ENCODE data around the gene RASGEF1C.
"Not testable (repeated sequence)": the region's sequence is repeated elsewhere in the genome, so short reads cannot be mapped to it uniquely, and the experiment has no call there.

The RASGEF1C gene

DNA sequence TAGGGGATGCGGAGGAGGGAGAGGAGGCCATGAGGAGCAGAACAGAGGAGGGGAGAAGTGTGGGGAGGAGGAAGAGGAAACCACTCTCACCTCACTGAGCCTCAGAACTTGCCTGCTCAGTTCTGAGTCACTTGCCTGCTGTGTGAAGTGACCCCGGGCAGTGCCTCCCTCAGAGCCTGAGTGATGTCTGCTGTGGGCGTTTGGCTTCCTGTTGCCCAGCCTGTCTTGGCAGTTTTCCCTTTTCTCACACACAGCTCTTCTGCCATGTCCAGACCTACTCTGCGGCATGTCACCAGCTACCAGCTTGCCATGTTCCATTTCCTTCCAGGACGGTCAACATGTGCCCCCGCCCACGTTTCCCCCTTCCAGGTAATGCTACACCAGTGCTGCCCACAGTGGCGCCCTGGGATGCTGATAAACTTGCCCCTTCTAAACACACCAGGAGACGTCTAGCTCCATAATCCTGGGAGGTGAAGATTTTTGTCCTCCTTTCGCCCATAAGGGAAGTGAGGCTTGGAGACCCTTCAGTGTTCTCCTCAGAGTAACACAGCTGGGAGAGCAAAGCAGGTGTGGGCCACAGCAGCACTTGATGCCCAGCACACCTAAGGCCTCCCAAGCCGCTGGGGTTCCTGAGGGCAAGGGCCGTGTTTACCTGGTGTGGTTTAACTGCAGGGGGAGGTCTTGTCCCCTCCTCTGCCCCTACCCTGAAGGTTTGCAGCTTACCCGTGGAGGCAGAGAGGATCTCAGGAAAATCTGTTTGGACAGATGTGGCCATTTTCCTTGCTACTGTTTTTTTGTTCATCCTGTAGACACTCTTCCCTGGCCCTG, 73.7 kb downstream of the RASGEF1C start:
- DNase-seq, result peak; percentile 9

DNA sequence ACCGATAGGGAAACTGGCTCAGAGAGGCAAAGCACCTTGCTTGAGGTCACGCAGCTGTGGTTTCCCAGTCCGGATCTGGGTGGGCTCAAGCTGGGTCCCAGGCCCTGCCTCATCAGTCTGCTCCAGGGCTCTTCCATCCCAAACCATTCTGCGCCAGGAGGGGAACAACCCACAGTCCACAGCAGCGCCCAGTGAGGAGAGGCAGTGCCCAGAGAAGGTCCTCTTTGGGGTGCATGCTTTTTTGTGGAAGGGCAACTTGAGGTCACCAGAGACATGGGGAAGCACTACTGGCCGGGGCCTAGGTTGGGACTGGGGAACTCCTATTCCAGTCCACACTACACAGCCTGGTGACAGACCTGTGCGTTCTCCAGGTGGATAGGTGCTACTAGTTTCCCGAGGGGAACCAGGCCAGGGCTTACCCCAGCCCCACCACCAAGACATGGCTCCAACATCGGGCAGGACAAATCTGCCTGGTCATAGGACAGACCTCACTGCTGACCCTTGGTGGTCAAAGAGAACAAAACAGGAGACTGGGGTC, 75.0 kb downstream of the RASGEF1C start:
- no peak for DNase-seq

DNA sequence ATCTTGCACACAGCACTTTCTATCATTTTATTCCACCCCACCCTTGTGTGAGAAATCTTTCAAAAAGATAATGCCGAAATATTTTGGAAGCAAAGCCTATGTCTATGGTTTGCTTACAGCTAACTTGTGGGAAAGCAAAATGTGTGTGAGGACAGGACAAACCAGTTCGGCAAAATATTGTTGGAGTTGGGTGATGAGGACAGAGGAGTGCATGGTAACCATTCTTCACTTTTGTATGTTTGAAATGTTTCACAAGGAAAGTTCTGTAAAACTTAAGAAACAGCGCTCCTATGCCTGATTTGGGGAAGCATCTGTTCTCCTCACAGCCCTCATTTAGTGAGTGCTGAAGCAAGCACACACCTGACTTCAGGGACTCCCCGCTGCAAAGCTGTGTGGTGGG, 75.5 kb downstream of the RASGEF1C start:
- DNase-seq, result no peak

DNA sequence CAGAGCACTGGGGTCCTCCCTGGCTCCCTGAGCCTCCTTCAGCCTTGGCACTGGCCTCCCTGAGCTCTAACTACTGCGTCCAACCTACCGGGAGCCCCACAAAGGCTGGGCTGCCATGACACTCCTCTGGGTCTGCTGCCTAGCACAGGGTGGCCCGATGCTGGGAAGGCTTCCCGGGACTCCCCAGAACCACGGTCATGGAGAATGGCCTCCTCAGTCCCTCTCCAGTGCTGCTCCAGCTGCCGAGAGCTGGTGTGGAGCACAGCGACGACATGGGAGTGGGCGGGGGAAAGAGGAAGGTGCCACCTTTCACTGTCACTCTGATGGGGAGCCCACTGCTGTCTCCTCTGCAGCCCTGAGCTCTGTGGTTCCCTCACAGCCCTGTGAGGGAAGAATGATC, 76.0 kb downstream of the RASGEF1C start:
- no peak for DNase-seq

DNA sequence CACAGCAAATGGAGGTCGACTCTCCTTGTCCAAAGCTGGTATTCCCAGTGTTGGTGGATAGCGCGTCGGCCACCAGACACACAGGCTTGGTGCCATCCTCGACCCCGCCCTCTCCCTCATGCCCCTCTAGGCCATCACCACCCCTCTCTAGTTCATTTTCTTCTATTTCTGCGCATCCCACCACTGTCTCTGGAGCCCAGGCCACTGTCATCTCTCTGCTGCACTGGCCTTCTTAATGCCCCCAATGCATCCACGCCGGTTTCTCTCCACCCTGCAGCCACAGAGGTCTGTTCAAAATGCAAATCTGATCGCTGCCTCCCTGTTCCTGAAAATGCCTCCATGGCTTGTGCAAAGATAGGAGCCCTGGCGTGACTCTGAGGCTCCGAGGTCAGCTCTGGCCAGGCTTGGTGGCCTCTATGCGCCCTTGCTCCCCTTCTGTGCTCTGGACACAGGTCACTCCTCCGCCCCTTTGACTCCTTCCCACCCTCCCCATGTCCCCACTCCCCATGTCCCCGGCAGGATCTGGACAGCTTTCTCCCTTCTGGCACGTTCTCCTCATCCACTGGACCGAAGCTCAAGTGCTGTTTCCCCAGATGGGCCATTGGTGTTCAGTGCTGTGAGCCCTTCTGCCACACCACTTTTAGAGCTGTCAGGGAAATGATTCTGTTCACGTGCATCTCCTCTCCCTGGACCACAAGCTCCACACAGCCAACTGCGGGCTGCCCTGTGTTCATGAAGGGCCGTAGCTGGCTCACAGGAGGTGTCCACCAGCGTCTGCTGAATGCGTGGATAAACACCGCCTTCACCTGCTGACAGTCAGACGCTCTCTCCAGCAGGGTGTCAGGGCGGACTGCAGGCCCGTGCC, 77.9 kb downstream of the RASGEF1C start:
- no peak for DNase-seq

DNA sequence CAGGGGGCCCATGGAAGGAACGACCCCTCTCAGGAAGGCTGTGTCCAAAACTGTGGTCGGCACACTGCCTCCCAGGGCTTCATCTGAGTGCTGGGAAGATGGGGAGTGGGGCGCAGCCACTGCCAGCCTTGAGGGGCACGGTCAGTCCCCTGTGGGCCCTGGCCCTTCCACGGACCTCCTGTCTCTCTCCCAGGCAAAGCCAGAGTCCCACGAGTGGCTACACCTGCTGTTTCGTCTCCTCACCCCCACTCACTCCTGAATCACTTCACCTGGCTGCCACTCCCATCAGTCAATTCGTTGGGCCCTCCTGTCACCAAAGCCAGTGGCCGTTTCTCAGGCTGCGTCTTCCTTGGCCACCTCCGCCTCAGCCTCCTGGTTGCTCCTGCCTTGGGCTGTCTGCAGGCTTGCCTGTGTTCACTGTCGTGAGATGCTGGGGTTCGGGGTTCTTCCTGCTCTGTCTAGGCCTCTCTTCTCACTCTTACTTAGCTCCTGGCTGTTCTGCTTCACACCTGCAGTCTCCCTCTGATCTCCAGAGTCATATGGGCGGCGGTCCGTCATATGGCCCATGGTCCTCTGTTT, 78.6 kb downstream of the RASGEF1C start:
- no peak for DNase-seq

DNA sequence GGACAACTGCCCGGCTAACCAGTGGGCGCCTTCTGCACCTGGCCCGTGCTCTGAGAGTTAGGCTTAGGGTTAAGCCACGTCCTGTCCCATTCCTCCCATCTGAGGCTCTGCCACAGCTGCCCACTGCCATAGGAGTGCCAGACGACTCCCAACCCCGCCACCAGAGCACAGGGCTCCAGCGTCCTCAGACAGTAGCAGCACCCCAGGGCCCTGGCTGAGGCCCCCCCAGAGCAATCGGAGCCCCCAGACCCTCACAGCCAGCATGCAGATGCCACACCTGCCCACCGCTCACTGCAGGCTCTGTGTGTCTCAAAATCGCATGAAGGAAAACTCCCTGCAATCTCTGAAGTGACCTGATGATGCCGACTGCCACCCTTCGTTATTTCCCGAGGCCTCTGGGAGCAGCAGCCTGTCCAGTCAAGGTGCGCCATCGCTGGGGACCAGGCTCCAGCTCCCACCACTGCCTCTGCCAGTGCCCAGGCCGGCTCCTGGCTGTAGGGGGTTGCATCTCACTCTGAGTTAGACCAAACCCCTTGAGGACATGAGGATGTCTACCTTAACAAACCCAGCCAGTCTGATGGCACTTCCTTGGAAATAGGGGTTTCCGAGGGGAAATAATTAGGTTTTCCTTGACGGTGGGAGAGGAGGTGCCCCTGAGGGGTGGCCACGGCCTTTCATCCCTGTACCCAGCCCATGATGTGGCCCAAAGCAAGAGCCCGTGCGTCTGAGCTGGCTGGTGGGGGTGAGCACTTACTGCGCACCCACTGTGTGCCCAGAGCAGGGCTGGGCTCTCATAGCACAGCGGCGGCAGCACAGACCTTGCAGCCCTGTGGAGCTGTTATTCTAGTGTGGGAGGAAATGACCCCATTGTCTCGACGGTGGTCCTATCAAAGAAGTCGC, 79.5 kb downstream of the RASGEF1C start:
- DNase-seq, result no peak

DNA sequence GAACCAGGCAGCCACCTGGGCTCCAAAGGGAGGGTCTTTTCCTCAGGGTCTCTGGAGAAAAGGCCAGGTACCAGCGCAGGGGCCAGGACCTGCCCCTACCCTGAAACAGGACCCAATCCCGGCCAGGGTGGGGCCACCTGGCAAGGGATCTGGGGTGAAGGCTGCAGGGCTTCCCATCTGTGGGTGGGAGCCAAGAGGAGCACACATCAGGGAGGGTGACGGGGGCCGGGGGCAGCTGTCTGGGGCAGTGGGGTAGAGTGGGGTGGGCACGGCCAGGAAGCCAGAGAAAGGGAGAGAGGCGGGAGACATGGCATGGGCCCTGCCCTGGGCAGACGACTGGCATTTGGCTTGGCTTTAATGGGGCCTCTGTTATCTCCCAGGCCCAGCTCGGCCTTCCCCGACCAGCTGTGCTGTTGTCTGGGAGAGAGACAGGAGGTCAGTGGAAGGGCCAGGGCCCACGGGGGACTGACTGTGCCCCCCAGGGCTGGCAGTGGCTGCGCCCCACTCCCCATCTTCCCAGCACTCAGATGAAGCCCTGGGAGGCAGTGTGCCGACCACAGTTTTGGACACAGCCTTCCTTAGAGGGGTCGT, 80.2 kb downstream of the RASGEF1C start:
- no peak for DNase-seq

DNA sequence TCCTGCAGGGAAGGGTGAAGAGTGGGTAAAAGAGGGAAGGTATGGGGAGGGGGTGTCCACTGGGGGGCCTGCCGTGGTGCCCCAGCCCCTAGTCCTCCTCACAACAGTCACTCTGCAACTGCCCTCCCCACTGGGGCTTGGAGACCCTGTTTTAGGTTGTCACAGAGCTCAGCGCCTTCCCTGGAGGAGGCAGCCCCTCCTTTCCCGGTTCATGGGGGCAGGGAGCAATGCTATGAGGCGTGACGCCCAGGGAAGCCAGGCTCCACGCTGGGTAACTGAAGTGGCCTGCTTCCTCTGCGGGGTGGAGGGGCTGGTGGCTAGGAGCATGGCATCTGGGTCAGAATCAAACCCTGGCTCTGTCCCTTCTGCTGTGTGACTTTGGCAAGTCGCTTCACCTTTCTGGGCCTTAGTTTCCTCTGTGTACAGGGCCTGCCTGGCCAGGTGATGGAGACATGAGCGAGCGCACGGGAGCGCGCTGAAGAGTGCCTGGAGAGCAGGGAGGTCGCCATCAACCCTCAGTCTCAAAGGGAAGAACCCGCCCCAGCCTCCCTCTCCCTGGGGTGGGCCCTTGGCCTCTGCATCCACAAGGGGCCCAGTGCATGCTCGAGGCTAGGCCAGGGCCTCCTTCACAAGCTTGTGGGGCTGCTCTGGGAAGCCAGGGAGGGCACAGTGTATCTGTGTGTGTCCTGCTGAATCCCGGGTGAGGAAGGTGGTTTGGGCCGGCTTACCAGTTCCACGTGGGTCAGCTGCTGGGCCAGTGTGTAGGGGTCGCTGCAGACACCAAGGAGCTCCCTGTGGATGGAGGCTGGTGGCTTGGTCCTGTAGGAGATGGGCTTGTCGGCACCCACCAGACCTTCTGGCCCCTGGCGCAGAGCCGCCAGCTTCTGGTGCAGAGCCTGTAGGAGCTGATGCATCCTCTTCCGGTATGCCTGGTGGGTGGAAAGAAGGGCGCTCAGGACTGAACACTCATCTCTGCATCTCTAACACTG, 81.0 kb downstream of the RASGEF1C start:
- no peak for DNase-seq

DNA sequence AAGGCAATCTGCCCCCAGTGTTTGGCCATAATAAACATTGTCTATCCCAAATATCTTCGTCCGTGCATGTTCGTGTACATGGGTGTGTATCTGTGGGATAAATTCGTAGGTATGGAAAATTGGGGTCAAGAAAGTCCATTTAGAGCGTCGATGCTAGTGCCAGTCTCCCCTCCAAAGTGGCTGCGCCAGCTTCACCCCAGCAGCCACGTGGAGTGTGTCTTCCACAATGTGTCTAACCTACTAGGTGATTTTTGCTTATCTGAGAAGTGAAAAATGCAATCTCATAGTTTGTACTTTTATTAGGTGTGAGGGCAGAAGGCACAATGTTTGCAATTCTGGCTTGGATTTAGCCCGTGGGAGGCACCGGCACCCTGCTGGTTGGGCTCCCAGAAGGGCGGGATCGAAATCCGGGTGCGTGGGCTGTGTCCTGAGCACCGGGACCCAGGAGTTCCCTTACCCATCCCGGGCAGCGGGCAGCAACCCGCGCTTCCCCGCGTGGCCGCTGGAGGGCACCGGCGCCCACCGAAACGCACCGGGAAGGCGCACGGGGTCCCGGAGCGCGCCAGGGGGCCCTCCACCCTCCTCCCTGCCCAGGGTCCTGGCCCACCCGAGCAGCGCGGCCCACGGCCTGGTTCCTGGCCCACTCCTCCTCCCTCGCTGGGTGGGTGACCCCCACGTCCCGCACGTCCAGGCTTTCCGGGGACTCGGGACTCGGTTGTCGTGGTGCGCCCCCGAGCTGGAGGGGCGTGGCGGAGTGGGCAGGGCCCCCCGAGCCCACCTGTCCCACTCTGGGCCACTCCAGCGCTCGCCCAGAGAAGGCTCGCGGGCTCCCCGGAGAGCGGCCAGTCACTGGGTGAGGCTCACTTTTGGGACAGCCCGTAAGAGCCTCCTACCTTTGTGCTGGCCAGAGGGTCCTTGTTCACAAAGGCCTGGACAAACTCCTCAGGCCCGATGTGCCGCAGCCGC, 82.0 kb downstream of the RASGEF1C start:
- DNase-seq, result peak; percentile 8

DNA sequence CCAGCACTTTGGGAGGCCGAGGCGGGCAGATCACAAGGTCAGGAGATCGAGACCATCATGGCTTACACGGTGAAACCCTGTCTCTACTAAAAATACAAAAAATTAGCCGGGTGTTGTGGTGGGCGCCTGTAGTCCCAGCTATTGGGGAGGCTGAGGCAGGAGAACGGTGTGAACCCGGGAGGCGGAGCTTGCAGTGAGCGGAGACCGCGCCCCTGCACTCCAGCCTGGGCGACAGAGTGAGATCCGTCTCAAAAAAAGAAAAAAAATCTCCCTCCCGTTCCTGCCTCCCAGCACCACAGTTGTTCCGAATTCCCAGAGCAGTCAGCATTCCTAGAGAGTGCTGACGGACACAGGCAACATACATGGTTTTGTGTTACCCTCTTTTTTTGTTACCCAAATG, 82.9 kb downstream of the RASGEF1C start:
- DNase-seq, result not testable (repeated sequence)

DNA sequence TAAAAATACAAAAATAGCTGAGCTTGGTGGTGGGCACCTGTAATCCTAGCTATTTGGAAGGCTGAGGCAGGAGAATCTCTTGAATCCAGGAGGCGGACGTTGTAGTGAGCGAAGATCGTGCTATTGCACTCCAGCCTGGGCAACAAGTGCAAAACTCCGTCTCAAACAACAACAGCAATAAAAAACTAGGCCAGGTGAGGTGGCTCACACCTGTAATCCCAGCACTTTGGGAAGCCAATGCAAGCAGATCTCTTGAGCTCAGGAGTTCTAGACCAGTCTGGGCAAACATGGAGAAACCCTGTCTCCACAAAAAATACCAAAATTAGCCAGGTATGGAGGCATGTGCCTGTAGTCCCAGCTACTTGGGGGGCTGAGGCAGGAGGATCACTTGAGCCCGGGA, 84.3 kb downstream of the RASGEF1C start:
- not testable (repeated sequence) for DNase-seq

DNA sequence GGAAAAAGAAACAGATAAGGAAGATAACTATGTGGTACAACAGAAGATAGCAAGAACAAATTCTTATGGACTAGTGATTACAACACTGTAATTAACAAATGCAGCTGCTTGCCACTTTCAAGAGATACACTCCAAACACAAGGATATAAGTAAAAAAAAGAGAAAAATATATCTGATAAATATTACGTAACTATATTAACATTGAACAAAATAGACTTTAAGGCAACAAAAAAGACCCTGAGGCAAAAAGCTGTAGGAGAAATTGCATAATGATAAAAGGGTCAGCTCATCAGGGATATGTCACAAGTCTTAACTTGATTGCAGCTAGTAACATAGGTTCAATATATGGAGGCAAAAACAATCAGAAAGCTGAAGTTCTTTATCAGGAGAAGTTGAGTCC, 86.1 kb downstream of the RASGEF1C start:
- DNase-seq, result no peak

DNA sequence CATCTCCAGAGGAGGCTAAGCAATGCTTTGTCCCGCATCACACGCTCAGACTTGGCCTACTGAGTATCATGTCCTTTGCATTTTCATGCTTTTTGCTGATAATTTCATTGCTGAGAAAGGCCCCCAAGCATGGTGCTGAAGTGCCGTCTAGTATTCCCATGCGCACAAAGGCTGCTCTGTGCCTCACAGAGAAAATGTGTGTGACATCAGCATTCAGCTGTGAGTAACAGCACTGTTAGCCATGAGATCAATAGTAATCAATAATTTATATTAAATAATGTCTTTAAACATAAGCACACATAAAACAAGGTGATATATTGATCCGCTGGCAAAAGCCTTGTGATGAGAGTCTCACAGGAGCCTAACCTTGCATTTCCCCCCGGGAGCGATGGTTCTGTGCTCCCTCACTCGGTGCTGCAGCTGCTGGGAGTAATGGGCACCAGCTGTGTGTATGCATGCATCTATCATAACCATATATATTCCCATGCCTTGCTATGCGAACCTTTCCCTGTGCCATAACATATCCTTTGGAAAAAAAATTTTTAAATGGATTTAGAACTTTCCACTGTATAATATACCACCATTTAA, 87.1 kb downstream of the RASGEF1C start:
- DNase-seq, result no peak

DNA sequence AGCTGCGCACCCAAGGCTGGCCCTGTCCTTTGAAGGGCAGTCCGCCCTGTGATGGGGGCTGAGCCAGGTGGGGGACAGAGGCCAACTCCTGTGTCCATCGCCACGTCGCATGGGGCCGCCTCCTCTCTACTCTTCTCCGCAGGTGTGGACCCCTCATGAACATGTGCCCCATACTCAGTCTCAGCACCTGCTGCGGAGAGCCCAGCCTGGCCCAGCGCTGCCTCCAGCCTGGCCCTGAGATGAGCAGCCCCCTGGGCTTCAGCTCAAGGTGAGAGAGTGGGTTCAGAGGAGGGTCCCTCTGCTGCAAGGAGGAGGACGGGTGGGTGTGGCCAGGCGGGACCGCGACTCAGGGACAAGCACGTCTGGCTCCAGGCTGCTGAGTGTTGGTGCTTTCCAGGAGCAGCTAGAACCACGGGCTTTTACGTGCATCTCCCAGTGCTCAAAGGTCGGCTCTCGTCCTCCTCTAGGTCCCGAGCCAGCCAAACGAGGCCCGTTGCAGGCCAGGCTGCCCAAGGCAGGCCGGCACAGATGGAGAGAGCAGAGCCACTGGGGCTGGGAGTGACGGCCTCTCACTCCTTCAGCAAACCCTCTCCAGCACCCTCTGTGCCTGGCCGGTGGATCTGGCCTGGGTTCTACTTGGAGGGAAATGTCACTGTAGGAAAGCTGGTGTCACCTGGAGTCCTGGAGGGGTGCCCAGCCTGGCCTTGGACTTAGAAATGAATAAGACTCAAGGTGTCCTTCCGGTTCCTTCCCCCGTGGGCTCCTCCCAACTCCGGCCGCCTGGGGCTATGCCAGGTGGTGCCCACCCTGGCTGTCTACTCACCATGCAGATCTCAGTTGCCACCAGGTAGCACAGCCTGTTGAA, 88.5 kb downstream of the RASGEF1C start:
- DNase-seq, result no peak

DNA sequence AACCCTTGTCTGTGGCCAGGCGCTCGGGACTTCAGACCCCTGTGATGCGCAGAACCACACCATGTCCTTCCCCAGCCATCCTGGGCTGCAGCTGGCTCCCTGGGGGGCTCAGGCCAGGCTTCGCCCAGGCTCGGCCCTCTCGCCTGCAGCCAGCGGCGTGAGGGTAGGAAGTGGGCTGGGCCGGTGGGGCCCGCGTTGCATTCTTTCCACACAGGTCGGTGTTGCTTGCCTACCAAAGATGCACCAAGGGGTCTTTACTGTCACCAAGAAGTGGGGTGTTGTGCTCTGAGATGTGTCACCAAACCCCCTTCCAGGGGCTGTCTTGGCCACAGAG, 89.1 kb downstream of the RASGEF1C start:
- no peak for DNase-seq

DNA sequence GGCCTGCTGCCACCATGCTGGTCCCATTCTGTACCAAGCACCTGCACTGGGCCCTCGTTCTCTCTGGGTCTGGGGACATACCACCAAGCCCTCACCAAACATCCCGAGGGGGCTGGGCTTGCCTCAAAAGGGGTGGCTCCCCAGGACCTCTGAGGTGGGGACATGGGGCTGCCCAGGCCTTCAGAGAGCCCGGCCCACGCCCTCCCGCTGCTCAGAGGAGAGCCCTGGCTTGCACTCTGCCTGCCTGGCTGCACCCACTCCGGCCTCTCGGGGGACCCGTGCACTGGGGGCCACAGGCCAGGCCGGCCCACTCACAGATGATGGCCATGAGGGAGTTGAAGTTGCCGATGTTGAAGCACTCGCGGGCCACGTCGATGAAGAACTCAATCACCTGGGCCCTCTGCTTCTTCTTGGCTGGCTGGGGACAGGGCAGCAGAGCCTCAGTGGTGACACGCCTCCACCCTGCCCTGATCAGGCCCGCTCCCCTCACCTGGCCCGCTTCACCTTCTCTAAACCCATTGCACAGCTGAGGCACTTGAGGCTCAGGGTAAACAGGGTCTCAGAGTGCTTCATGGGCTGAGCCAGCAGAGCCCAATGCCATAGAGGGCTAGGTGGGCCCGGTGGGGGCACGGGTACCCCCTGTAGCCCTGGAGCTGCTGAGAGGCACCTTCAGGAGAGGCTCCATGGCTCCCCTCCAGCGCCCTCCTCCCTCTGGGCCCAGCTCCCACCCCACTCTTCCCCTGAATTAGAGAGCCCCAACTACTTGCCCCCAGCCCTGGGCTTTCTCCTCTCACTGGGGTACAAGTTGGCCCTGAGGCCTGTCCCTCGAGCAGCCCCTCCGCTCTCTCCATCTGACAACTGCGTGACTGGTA, 89.7 kb downstream of the RASGEF1C start:
- DNase-seq, result no peak

All from fibroblast of skin of scalp (primary cell).